ENCODE results near the gene EMD.

The EMD gene

DNA sequence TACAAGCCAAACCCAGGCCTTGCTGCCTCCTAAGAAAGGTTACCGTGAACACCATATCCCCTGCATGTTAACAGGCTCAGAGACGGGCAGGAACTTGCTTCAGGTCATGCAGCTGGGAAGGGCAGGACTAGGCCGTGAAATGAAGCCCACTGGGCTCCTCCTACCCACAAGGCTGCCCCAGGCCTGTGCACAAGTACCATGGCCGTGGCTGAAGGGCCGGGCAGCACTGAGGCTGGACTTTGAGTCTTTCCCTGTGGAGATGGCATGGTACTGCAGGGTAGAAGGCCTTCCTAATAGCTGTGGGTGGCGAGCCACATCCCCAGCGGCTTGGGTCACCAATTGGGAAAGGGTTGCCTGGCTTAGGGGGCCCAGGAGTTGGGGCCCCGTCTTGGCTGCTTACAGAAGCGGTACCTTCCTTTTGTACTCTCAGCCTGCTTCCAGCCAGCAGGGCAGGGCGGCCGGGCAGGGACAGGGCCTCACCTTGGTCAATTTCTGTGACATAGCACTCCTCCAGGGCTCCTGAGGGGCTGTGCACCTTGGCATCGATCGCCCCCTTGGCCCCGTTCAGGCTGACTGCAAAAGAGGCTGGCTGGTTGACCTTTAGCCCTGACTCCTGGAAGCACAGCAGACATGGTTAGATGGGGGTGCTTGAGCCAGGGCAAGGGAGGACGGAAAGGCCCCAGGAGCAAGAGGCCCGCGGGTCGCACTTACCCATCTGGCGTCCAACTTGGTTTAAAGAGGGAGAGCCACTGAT lies 28.5 kb upstream of the EMD start:
- DNase-seq (ENCODE audit: low spot score) = no peak
- peaks cover 0 to 4% of the 10 kb centered on the region in 2 donors for H3K4me1 ChIP-seq (ENCODE audit: control insufficient read depth in 2 of 2, insufficient read depth in 1 of 2, low read depth in 1 of 2, low read length in 2 of 2)
- no peak overlapping the region for H3K14ac ChIP-seq (ENCODE audit: low read length)
- H2AK5ac ChIP-seq (ENCODE audit: low read depth, low read length) = no peak overlapping the region
- H3K4me2 ChIP-seq (ENCODE audit: insufficient read depth, low read length, poor library complexity, severe bottlenecking) = no peak overlapping the region
- no peak overlapping the region for H3K9ac ChIP-seq (ENCODE audit: low read depth, low read length, poor library complexity)
- no CpG with 5 or more reads among the region's 19 CpGs for WGBS, 2 donors (ENCODE audit: extremely low coverage in 2 of 2, insufficient read length in 2 of 2, insufficient replicate concordance in 1 of 2)
- H3K79me1 ChIP-seq (ENCODE audit: low read depth, low read length) = peaks cover 3% of the 10 kb centered on the region
- H4K91ac ChIP-seq (ENCODE audit: low read depth, low read length, poor library complexity) = no peak overlapping the region
- no peak overlapping the region for H3K18ac ChIP-seq (ENCODE audit: low read length)
- no peak overlapping the region for H2BK120ac ChIP-seq (ENCODE audit: low read depth, low read length)
- no peaks in the 10 kb centered on the region for H3K9me3 ChIP-seq (replicated peaks in 1 of 2; ENCODE audit: control insufficient read depth in 2 of 2, insufficient read depth in 1 of 2, low read depth in 1 of 2, low read length in 2 of 2)
- H3K27me3 ChIP-seq (ENCODE audit: control insufficient read depth in 3 of 3, insufficient read depth in 3 of 3, low read depth in 1 of 3, low read length in 3 of 3) = peaks cover 0 to 2% (median 0%) of the 10 kb centered on the region in 3 experiments
- no peak overlapping the region for H4K8ac ChIP-seq (ENCODE audit: low read depth, low read length)
- no peak overlapping the region for H2AFZ ChIP-seq (ENCODE audit: low read length)
- no peak overlapping the region for H3K4ac ChIP-seq (ENCODE audit: low read length)
- H2BK5ac ChIP-seq (ENCODE audit: low read length) = no peak overlapping the region
- no peak overlapping the region for H3K27ac ChIP-seq (replicated peaks; ENCODE audit: low read length)
- no peak overlapping the region for H2BK15ac ChIP-seq (ENCODE audit: low read length)
- H3K36me3 ChIP-seq (replicated peaks in 1 of 2; ENCODE audit: control insufficient read depth in 2 of 2, insufficient read depth in 2 of 2, low read length in 2 of 2) = peaks cover 59 to 74% of the 10 kb centered on the region in 2 donors
- no peak overlapping the region for H3K23ac ChIP-seq (ENCODE audit: low read depth, low read length, poor library complexity)
- no peak overlapping the region for H2BK12ac ChIP-seq (ENCODE audit: low read length)
- no peak overlapping the region for H3K4me3 ChIP-seq (ENCODE audit: low read length in 2 of 2)

DNA sequence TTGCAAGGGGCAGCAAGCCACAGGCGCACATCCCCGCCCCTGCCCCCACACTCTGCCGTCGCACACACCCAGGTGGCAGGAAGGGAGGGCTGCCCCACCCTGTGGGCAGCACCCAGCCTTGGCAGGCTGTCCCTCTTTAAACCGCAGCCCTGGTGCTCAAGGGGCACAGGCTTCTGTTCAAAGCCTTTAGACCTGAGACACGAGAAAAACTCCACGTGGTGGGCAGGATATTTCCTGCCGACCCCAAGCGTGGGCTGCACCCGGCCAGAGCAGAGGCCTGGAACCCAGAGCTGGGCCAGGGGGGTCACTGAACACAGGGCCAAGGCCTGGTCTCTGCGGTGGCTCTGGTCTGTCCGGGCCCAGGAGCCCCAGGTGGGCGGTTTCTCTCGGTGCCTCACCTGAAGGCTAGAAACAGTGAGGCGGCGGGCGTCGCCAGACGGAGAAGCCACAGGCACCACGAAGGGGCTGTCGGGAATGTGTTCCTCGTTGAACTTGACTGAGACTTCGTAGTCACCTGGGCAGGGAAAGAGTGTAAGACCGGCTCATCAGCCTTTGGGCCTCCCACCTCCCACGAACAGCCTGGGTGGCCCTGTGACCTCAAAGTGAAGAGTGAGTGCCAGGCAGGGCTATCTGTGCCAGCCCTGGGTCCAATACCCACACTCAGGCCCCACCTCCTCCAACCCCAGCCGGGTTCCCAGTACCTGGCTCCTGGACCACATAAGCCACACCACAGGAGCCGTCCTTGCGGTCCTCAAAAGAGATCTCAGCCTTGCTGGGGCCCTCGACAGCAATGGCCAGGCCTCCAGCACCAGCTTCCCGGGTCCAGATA lies 27.7 kb upstream of the EMD start:
- Histone ChIP-seq H2BK15ac (ENCODE audit: low read length) (no peak overlapping the region), H3K4me1 (ENCODE audit: control insufficient read depth in 2 of 2, insufficient read depth in 1 of 2, low read depth in 1 of 2, low read length in 2 of 2) (peaks cover 0 to 4% of the 10 kb centered on the region in 2 donors), H2AK5ac (ENCODE audit: low read depth, low read length) (no peak overlapping the region), H3K79me1 (ENCODE audit: low read depth, low read length) (peaks cover 4% of the 10 kb centered on the region), H2BK12ac (ENCODE audit: low read length) (no peak overlapping the region), H3K27me3 (ENCODE audit: control insufficient read depth in 3 of 3, insufficient read depth in 3 of 3, low read depth in 1 of 3, low read length in 3 of 3) (peaks cover 0 to 2% (median 0%) of the 10 kb centered on the region in 3 experiments), H3K27ac (replicated peaks; ENCODE audit: low read length) (no peak overlapping the region), H3K4me3 (ENCODE audit: low read length in 2 of 2) (no peak overlapping the region), H3K9ac (ENCODE audit: low read depth, low read length, poor library complexity) (no peak overlapping the region), H3K23ac (ENCODE audit: low read depth, low read length, poor library complexity) (no peak overlapping the region), H2AFZ (ENCODE audit: low read length) (no peak overlapping the region), H3K18ac (ENCODE audit: low read length) (no peak overlapping the region), H3K14ac (ENCODE audit: low read length) (no peak overlapping the region), H2BK120ac (ENCODE audit: low read depth, low read length) (no peak overlapping the region), H4K8ac (ENCODE audit: low read depth, low read length) (no peak overlapping the region), H2BK5ac (ENCODE audit: low read length) (no peak overlapping the region), H4K91ac (ENCODE audit: low read depth, low read length, poor library complexity) (no peak overlapping the region), H3K9me3 (replicated peaks in 1 of 2; ENCODE audit: control insufficient read depth in 2 of 2, insufficient read depth in 1 of 2, low read depth in 1 of 2, low read length in 2 of 2) (no peaks in the 10 kb centered on the region), H3K4ac (ENCODE audit: low read length) (no peak overlapping the region), H3K4me2 (ENCODE audit: insufficient read depth, low read length, poor library complexity, severe bottlenecking) (no peak overlapping the region), H3K36me3 (replicated peaks in 1 of 2; ENCODE audit: control insufficient read depth in 2 of 2, insufficient read depth in 2 of 2, low read length in 2 of 2) (peaks cover 63 to 82% of the 10 kb centered on the region in 2 donors)
- no CpG with 5 or more reads among the region's 30 CpGs for WGBS, 2 donors (ENCODE audit: extremely low coverage in 2 of 2, insufficient read length in 2 of 2, insufficient replicate concordance in 1 of 2)
- DNase-seq (ENCODE audit: low spot score) = no peak

DNA sequence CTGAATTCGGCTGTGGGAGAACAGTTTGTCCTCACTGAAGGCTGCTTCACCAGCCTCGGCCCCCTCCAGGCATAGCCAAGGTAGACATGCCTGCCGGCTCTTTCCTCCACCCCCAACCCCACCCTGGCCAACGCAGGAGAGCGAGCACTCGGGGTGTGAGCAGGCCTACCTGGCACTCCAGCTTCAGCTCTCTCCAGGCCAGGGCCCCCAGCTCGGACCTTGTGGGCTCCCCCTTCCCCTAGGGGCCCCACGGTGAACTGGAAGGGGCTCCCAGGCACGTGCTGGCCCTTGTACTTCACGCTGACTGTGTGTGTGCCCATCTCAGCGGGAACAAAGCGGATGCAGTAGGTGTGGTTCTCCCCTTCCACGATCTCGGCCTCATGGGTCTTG lies 27.1 kb upstream of the EMD start:
- Histone ChIP-seq H3K79me1 (ENCODE audit: low read depth, low read length) (peaks cover 4% of the 10 kb centered on the region), H3K9me3 (replicated peaks in 1 of 2; ENCODE audit: control insufficient read depth in 2 of 2, insufficient read depth in 1 of 2, low read depth in 1 of 2, low read length in 2 of 2) (no peaks in the 10 kb centered on the region), H2BK12ac (ENCODE audit: low read length) (no peak overlapping the region), H3K36me3 (replicated peaks in 1 of 2; ENCODE audit: control insufficient read depth in 2 of 2, insufficient read depth in 2 of 2, low read length in 2 of 2) (peaks cover 63 to 88% of the 10 kb centered on the region in 2 donors), H2BK5ac (ENCODE audit: low read length) (no peak overlapping the region), H2BK15ac (ENCODE audit: low read length) (no peak overlapping the region), H3K4me2 (ENCODE audit: insufficient read depth, low read length, poor library complexity, severe bottlenecking) (no peak overlapping the region), H3K27ac (replicated peaks; ENCODE audit: low read length) (no peak overlapping the region), H4K8ac (ENCODE audit: low read depth, low read length) (no peak overlapping the region), H2BK120ac (ENCODE audit: low read depth, low read length) (no peak overlapping the region), H3K18ac (ENCODE audit: low read length) (no peak overlapping the region), H4K91ac (ENCODE audit: low read depth, low read length, poor library complexity) (no peak overlapping the region), H3K27me3 (ENCODE audit: control insufficient read depth in 3 of 3, insufficient read depth in 3 of 3, low read depth in 1 of 3, low read length in 3 of 3) (peaks cover 0 to 2% (median 0%) of the 10 kb centered on the region in 3 experiments), H2AK5ac (ENCODE audit: low read depth, low read length) (no peak overlapping the region), H3K9ac (ENCODE audit: low read depth, low read length, poor library complexity) (no peak overlapping the region), H3K4ac (ENCODE audit: low read length) (no peak overlapping the region), H3K4me3 (ENCODE audit: low read length in 2 of 2) (no peak overlapping the region), H3K4me1 (ENCODE audit: control insufficient read depth in 2 of 2, insufficient read depth in 1 of 2, low read depth in 1 of 2, low read length in 2 of 2) (peaks cover 0 to 4% of the 10 kb centered on the region in 2 donors), H3K23ac (ENCODE audit: low read depth, low read length, poor library complexity) (no peak overlapping the region), H3K14ac (ENCODE audit: low read length) (no peak overlapping the region), H2AFZ (ENCODE audit: low read length) (no peak overlapping the region)
- DNase-seq (ENCODE audit: low spot score) = no peak
- WGBS, 2 donors (ENCODE audit: extremely low coverage in 2 of 2, insufficient read length in 2 of 2, insufficient replicate concordance in 1 of 2) = no CpG with 5 or more reads among the region's 14 CpGs

DNA sequence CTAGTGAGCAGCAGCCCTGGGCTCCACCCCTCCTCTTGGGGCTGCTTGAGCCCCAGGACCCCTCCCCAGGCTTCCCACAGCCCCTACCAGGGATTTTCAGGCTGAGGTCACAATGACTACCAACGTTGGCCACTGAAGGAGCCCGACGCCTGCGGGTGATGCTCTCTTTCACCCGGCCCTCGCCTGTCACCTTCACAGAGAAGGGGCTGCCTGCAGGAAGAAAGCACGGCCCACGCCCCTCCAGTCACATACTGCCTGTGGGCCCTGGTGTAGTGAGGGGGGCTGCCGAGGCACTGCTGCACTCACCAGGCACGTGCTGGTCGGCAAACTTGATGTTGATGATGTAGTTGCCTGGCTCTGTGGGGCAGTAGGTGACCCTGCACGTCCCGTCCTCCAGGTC lies 26.6 kb upstream of the EMD start:
- no peak overlapping the region for H4K8ac ChIP-seq (ENCODE audit: low read depth, low read length)
- H4K91ac ChIP-seq (ENCODE audit: low read depth, low read length, poor library complexity) = no peak overlapping the region
- H3K27me3 ChIP-seq (ENCODE audit: control insufficient read depth in 3 of 3, insufficient read depth in 3 of 3, low read depth in 1 of 3, low read length in 3 of 3) = peaks cover 0 to 2% (median 0%) of the 10 kb centered on the region in 3 experiments
- H2BK12ac ChIP-seq (ENCODE audit: low read length) = no peak overlapping the region
- no peak overlapping the region for H2BK5ac ChIP-seq (ENCODE audit: low read length)
- H2AFZ ChIP-seq (ENCODE audit: low read length) = no peak overlapping the region
- no peak overlapping the region for H3K4me2 ChIP-seq (ENCODE audit: insufficient read depth, low read length, poor library complexity, severe bottlenecking)
- DNase-seq (ENCODE audit: low spot score) = no peak
- no peak overlapping the region for H3K4ac ChIP-seq (ENCODE audit: low read length)
- no peak overlapping the region for H3K14ac ChIP-seq (ENCODE audit: low read length)
- no peak overlapping the region for H3K4me3 ChIP-seq (ENCODE audit: low read length in 2 of 2)
- no peak overlapping the region for H2BK120ac ChIP-seq (ENCODE audit: low read depth, low read length)
- no peak overlapping the region for H3K9ac ChIP-seq (ENCODE audit: low read depth, low read length, poor library complexity)
- no peak overlapping the region for H3K27ac ChIP-seq (replicated peaks; ENCODE audit: low read length)
- H3K79me1 ChIP-seq (ENCODE audit: low read depth, low read length) = peaks cover 6% of the 10 kb centered on the region
- H2AK5ac ChIP-seq (ENCODE audit: low read depth, low read length) = no peak overlapping the region
- H3K18ac ChIP-seq (ENCODE audit: low read length) = no peak overlapping the region
- H2BK15ac ChIP-seq (ENCODE audit: low read length) = no peak overlapping the region
- H3K9me3 ChIP-seq (replicated peaks in 1 of 2; ENCODE audit: control insufficient read depth in 2 of 2, insufficient read depth in 1 of 2, low read depth in 1 of 2, low read length in 2 of 2) = no peaks in the 10 kb centered on the region
- WGBS, 2 donors (ENCODE audit: extremely low coverage in 2 of 2, insufficient read length in 2 of 2, insufficient replicate concordance in 1 of 2) = no CpG with 5 or more reads among the region's 13 CpGs
- no peak overlapping the region for H3K23ac ChIP-seq (ENCODE audit: low read depth, low read length, poor library complexity)
- H3K36me3 ChIP-seq (replicated peaks in 1 of 2; ENCODE audit: control insufficient read depth in 2 of 2, insufficient read depth in 2 of 2, low read length in 2 of 2) = peaks cover 66 to 93% of the 10 kb centered on the region in 2 donors
- H3K4me1 ChIP-seq (ENCODE audit: control insufficient read depth in 2 of 2, insufficient read depth in 1 of 2, low read depth in 1 of 2, low read length in 2 of 2) = no peaks in the 10 kb centered on the region
